Epithelial cell of proximal tubule (primary cell): ENCODE measurements around the gene RAB7A. TPM values are rescaled to one million over a fixed set of nuclear protein-coding genes. Genes with fewer than 3 reads are reported as not detected.
"Not testable (repeated sequence)": the region's sequence is repeated elsewhere in the genome, so short reads cannot be mapped to it uniquely, and the experiment has no call there.

Experiments
- DNase-seq: peaks from one replicate; pipeline ENCODE4 v3.0.0-alpha.2; 2011; ENCODE audit warnings: low read depth
- H3K4me3 ChIP-seq: 2 replicates; pipeline ENCODE4 v1.5.1; 2011; ENCODE audit warnings: low read depth, mild to moderate bottlenecking, low read length
- total RNA-seq: library from RNA; depleted of rRNA; stranded (reverse); fragments of >200 nt; gene quantifications from 2 replicates; pipeline ENCODE4 v1.2.3, GENCODE V29; 2015
- TF ChIP-seq, protein P1 (sequence below): conservative IDR thresholded peaks from 2 replicates; pipeline ENCODE4 v1.5.1; 2012; ENCODE audit warnings: low read depth, mild to moderate bottlenecking, low read length

The RAB7A gene
- total RNA-seq, 1 donor from 2014 or later: 55.6 TPM

DNA sequence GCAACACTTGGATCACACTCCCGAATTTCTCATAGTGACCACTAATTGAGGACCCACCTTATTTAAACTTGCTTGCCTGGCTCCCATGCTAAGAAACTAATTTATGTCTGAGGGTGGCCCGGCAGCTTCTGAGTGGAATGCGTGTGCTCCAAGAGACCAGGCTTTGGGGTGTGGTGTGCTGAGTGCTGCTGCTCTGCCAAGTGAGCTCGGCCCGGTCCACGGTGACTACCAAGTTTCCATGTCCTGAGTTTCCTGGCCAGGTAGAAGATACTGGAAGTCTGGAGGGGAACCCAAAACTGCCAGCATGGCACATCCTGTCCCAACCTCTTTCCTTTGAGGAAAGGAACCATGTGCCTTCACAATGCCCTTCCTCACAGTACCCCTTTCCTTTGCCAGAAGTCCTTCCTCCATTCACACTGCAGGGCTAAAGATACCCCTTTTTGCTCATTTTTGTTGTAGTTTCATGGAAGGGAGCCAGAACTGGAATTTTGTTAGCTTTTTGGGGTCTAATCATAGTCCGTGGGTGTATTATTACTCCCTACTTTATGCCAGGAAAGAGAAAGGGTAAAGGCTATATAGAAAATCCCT, 94.4 kb downstream of the RAB7A start:
- TF ChIP-seq, protein P1, sequence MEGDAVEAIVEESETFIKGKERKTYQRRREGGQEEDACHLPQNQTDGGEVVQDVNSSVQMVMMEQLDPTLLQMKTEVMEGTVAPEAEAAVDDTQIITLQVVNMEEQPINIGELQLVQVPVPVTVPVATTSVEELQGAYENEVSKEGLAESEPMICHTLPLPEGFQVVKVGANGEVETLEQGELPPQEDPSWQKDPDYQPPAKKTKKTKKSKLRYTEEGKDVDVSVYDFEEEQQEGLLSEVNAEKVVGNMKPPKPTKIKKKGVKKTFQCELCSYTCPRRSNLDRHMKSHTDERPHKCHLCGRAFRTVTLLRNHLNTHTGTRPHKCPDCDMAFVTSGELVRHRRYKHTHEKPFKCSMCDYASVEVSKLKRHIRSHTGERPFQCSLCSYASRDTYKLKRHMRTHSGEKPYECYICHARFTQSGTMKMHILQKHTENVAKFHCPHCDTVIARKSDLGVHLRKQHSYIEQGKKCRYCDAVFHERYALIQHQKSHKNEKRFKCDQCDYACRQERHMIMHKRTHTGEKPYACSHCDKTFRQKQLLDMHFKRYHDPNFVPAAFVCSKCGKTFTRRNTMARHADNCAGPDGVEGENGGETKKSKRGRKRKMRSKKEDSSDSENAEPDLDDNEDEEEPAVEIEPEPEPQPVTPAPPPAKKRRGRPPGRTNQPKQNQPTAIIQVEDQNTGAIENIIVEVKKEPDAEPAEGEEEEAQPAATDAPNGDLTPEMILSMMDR: no peak
- H3K4me3 ChIP-seq: no peak overlapping the region
- DNase-seq: no peak

DNA sequence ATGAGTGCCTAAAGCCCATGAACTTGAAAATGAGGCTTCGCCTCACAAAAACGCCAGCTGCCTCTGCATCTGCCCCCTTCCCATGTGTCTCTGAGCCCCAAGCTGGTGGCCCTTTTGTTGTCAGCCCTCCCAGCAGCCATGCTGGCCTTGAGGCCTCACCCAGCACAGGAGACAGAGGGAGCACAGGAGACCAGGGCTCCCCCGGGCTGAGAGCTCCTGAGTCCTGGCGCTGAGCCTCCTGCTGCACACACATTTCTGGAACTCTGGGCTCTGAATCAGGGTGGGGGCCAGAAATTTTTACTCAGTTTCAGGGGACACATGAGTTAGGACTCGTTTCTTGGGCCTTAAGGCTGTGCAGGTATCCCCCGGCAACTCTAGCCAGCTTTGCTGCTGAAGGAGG, 97.0 kb downstream of the RAB7A start:
- DNase-seq: no peak
- H3K4me3 ChIP-seq: no peak overlapping the region
- TF ChIP-seq, protein P1: no peak

- no peak for DNase-seq
- TF ChIP-seq, protein P1: no peak
- no peak overlapping the region for H3K4me3 ChIP-seq
Observed at GRCh38 chr3:128823631-128824030, 97.6 kb downstream of the RAB7A start.

DNA sequence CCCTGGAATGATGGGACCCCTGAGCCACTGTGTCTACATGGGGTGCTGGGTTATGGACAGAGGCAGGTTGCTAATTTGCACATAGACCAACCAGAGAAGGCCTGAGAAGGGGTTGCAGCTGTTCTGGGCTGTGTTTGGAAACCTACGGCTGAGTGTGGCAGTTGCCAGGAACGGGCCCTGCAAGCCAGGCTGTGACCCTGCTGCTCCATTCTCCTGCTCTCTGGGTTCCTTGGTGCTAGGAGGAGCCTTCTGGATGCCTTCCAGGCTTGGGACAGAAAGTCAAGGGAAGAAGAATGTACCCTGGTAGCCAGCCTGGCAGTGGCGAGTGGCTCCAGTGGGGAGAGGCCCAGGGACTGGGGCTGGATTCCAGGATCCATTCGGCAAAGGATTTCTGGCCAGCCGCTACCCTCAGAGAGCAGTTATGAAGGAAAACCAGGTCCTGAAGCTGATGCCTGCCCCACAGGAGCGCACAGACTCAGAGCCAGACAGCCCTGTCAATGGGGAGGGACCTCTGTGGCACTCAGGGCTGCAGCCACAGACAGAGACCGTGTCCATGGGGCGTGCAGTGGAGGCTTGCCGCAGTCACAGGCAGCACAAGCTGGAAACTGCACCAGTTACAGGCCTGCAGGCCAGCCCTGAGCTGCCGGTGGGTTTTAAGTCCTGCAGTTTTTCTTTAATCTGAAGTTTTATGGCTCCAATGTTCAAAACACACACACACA, 98.3 kb downstream of the RAB7A start:
- no peak for DNase-seq
- TF ChIP-seq, protein P1: no peak
- no peak overlapping the region for H3K4me3 ChIP-seq

DNA sequence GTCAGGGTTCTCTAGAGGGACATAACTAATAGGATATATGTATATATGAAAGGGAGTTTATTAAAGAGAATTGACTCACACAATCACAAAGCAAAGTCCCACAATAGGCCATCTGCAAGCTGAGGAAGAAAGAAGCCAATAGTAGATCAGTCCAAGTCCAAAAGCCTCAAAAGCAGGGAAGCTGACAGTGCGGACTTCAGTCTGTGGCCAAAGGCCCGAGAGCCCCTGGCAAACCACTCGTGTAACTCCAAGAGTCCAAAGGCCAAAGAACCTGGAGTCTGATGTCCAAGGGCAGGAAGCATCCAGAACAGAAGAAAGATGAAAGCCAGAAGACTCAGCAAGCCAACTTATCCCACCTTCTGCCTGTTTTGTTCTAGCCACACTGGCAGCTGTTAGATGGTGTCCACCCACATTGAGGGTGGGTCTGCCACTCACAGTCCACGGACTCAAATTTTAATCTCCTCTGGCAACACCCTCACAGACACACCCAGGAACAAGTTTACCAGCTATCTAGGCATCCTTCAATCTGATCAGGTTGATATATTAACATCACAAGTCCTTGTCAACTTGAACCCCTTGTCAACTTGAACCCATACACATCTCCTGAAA, 99.2 kb downstream of the RAB7A start:
- H3K4me3 ChIP-seq: no peak overlapping the region
- no peak for DNase-seq
- TF ChIP-seq, protein P1: no peak

DNA sequence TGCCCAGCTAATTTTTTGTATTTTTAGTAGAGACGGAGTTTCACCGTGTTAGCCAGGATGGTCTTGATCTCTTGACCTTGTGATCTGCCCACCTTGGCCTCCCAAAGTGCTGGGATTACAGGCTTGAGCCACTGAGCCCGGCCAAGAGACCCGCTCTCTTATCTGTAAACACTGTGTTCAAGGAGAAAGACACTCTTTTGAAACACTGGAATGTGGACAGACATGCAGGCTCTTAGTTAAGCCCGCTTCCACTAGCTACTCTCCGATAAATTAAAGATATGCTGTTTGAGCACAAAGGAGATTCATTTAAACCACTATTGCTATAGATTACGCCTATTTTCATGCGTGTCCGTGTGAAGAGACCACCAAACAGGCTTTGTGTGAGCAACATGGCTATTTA, 103.1 kb downstream of the RAB7A start:
- DNase-seq, H3K4me3 ChIP-seq: not testable (repeated sequence)

- DNase-seq, H3K4me3 ChIP-seq: not testable (repeated sequence)
Observed at GRCh38 chr3:128829925-128830625, 104.1 kb downstream of the RAB7A start.

GRCh38 chr3:128830762-128831161, 104.8 kb downstream of the RAB7A start:
- DNase-seq: not testable (repeated sequence)

DNA sequence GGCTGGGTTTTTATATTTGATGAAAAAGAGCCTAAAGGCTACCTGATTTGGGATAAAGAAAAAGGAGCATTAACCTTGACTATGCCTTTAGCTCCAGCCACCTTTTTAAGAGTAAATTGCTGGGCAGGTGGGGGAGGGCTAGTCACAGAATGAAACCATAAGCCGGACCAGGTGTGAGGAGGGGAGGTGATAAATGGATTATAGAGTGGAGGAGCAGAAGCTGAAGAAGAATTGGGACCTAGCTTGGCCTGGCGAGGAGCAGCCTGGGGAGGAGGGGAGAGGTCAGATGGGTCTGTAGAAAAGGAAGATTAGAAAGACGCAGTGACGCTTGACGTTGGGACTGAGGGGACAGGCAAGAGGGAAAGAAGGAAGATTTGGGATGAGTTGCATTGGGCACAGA, 107.0 kb downstream of the RAB7A start:
- not testable (repeated sequence) for H3K4me3 ChIP-seq, DNase-seq

More at GRCh38 chr3:128830762-128831161, 104.8 kb downstream of the RAB7A start:
- H3K4me3 ChIP-seq: not testable (repeated sequence)
